Bone marrow (tissue), 2 donors: Measurements from ENCODE around the gene EIF4E2.
A peak's percentile ranks its signal among the peaks of the same experiment; 100 is the strongest.

Experiments
- DNase-seq, 2 donors: peaks; one replicate each; lab custom pipeline; 2025; lab: John Stamatoyannopoulos, UW

The EIF4E2 gene

GRCh38 chr2:232600053-232600773, 49.7 kb downstream of the EIF4E2 start:
- DNase-seq: no peak

- DNase-seq: no peak
These were observed 52.8 kb downstream of the EIF4E2 start for GRCh38 chr2:232603283-232603682.

GRCh38 chr2:232604535-232604934, 54.0 kb downstream of the EIF4E2 start:
- no peak for DNase-seq

- no peak for DNase-seq
These were observed 56.5 kb downstream of the EIF4E2 start for GRCh38 chr2:232607011-232607410.

- no peak for DNase-seq
These were observed 59.1 kb downstream of the EIF4E2 start for GRCh38 chr2:232609607-232610006.

- no peak for DNase-seq
These were observed 59.6 kb downstream of the EIF4E2 start for GRCh38 chr2:232610081-232610480.

- DNase-seq: no peak
These were observed 60.6 kb downstream of the EIF4E2 start for GRCh38 chr2:232611061-232611460.

GRCh38 chr2:232611559-232612218, 61.2 kb downstream of the EIF4E2 start:
- peak; percentile 9 to 29 for DNase-seq

- DNase-seq: no peak
These were observed 63.1 kb downstream of the EIF4E2 start for GRCh38 chr2:232613538-232614134.

GRCh38 chr2:232615339-232615738, 64.8 kb downstream of the EIF4E2 start:
- DNase-seq: no peak
